HG03342 (cell line): ENCODE data around the gene INO80B.
A peak's percentile ranks its signal among the peaks of the same experiment; 100 is the strongest.
"Not testable (repeated sequence)": the region's sequence is repeated elsewhere in the genome, so short reads cannot be mapped to it uniquely, and the experiment has no call there.

ENCODE experiments used
- ATAC-seq: cut with Tn5 transposase; IDR thresholded peaks from one replicate; pipeline ENCODE4 v1.9.1; 2021; ENCODE audit warnings: mild to moderate bottlenecking, moderate library complexity; ENCODE audit not compliant: unreplicated experiment

The INO80B gene

GRCh38 chr2:74454654-74455511 is at the start of gene INO80B:
Gene INO80B, plus strand, starts transcription at chr2:74455087. Its CDS starts 30 bp downstream, at chr2:74455117.
- ATAC-seq, result peak; percentile 34

GRCh38 chr2:74406035-74406434 is 48.9 kb upstream of the INO80B start:
- peak; percentile 87 for ATAC-seq

- no peak for ATAC-seq
Observed at GRCh38 chr2:74407682-74408081, 47.2 kb upstream of the INO80B start.

- ATAC-seq, result no peak
Observed at GRCh38 chr2:74413001-74413698, 41.7 kb upstream of the INO80B start.

- ATAC-seq, result no peak
Observed at GRCh38 chr2:74414441-74414840, 40.4 kb upstream of the INO80B start.

- ATAC-seq, result no peak
Observed at GRCh38 chr2:74414881-74415761, 39.8 kb upstream of the INO80B start.

GRCh38 chr2:74415762-74416395 is 39.0 kb upstream of the INO80B start:
- no peak for ATAC-seq

GRCh38 chr2:74416778-74417177 is 38.1 kb upstream of the INO80B start:
- ATAC-seq, result no peak

- no peak for ATAC-seq
Observed at GRCh38 chr2:74417197-74417596, 37.7 kb upstream of the INO80B start.

GRCh38 chr2:74417763-74418162 is 37.1 kb upstream of the INO80B start:
- no peak for ATAC-seq

GRCh38 chr2:74418312-74418711 is 36.6 kb upstream of the INO80B start:
- ATAC-seq, result no peak

GRCh38 chr2:74419345-74419744 is 35.5 kb upstream of the INO80B start:
- ATAC-seq, result no peak

- ATAC-seq, result no peak
Observed at GRCh38 chr2:74420006-74420405, 34.9 kb upstream of the INO80B start.

GRCh38 chr2:74420443-74421103 is 34.3 kb upstream of the INO80B start:
- ATAC-seq, result not testable (repeated sequence)

- peak; percentile 90 for ATAC-seq
Observed at GRCh38 chr2:74421221-74421870, 33.5 kb upstream of the INO80B start, which contains the start of the genes C2orf81 and WDR54. Gene C2orf81, minus strand, starts transcription at chr2:74421619. Its CDS starts 59 bp downstream, at chr2:74421560. Gene WDR54, plus strand, starts transcription at chr2:74421730. Its CDS starts 424 bp downstream, at chr2:74422154.

GRCh38 chr2:74423231-74424095 is 31.4 kb upstream of the INO80B start:
- ATAC-seq, result no peak

GRCh38 chr2:74424139-74424992 is 30.5 kb upstream of the INO80B start:
- no peak for ATAC-seq
